Measurements from ENCODE around the gene GEN1.

GRCh38 chr2:17729880-17730279 lies 24.1 kb upstream of the GEN1 start:
- TF ChIP-seq EZH2 (optimal IDR thresholded peaks at IDR 0.05; ENCODE audit: low read depth, low read length) (no peak), CTCF (IDR thresholded peaks at IDR 0.05; ENCODE audit: low read length) (no peak), EZH2phosphoT487 (IDR thresholded peaks at IDR 0.05; ENCODE audit: low read length) (no peak)

Measured in MM.1S (cell line).